Hepatocyte (in vitro differentiated cells): ENCODE measurements around the gene ANO10.

ENCODE experiments used
- EZH2 ChIP-seq: fragments of 200-600 bp; sonication (generic); IDR thresholded peaks from 2 replicates; pipeline ENCODE4 v1.6.1; 2016; ENCODE audit warnings: antibody characterized with exemption, mild to moderate bottlenecking, borderline replicate concordance
- EZH2phosphoT487 ChIP-seq: fragments of 200-600 bp; sonication (generic); IDR thresholded peaks from one replicate; pipeline ENCODE4 v1.6.1; 2018; ENCODE audit warnings: antibody characterized with exemption, mild to moderate bottlenecking, low read depth, moderate library complexity; ENCODE audit not compliant: unreplicated experiment, severe bottlenecking
- TF ChIP-seq, protein P1 (sequence below): fragments of 200-600 bp; sonication (generic); IDR thresholded peaks from 2 replicates; pipeline ENCODE4 v1.5.1; 2016; ENCODE audit warnings: antibody characterized with exemption, mild to moderate bottlenecking; ENCODE audit not compliant: poor library complexity

DNA sequence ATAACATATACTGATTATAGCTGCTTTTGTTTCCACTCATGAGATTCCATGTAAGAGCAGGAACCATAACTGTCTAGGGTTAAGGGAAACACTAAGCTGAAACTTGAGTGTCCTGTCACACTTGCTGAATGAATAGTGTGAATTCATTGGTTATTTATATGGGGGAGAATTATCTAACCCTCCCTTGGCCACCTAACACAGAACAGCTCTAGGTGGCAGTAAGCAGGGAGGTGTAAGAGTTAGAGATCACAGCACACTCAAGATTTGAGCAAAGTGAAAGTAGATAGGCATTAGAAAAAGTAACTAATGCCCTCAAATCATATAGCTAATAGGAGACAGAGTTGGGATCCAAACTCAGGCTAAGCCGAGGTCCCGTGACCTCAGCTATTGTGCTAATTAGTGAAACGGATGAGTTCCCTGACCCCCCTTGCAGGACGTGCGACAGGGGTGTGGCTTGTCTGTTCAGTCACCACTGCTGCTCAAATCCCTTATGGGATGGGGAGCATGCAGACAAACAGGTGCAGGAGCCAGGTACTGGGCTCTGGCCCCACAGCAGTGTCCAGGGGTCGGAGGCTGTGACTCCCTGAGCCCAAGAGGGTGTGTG is 27.7 kb upstream of the ANO10 start:
- no peak for TF ChIP-seq EZH2
- TF ChIP-seq, protein P1, sequence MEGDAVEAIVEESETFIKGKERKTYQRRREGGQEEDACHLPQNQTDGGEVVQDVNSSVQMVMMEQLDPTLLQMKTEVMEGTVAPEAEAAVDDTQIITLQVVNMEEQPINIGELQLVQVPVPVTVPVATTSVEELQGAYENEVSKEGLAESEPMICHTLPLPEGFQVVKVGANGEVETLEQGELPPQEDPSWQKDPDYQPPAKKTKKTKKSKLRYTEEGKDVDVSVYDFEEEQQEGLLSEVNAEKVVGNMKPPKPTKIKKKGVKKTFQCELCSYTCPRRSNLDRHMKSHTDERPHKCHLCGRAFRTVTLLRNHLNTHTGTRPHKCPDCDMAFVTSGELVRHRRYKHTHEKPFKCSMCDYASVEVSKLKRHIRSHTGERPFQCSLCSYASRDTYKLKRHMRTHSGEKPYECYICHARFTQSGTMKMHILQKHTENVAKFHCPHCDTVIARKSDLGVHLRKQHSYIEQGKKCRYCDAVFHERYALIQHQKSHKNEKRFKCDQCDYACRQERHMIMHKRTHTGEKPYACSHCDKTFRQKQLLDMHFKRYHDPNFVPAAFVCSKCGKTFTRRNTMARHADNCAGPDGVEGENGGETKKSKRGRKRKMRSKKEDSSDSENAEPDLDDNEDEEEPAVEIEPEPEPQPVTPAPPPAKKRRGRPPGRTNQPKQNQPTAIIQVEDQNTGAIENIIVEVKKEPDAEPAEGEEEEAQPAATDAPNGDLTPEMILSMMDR: no peak
- no peak for TF ChIP-seq EZH2phosphoT487
